G401.6 (cell line): ENCODE measurements around the gene APLF.
"Not testable (repeated sequence)": the region's sequence is repeated elsewhere in the genome, so short reads cannot be mapped to it uniquely, and the experiment has no call there.

Experiments
- FAIRE-seq: peaks from 2 replicates; lab custom pipeline; 2012; peaks lifted over from hg19 to GRCh38; lab: Jason Lieb, UNC

Gene APLF

GRCh38 chr2:68476454-68476853 lies 9.1 kb downstream of the APLF start:
- FAIRE-seq = no peak

- no peak for FAIRE-seq
Observed at GRCh38 chr2:68478688-68479087, 11.3 kb downstream of the APLF start.

DNA sequence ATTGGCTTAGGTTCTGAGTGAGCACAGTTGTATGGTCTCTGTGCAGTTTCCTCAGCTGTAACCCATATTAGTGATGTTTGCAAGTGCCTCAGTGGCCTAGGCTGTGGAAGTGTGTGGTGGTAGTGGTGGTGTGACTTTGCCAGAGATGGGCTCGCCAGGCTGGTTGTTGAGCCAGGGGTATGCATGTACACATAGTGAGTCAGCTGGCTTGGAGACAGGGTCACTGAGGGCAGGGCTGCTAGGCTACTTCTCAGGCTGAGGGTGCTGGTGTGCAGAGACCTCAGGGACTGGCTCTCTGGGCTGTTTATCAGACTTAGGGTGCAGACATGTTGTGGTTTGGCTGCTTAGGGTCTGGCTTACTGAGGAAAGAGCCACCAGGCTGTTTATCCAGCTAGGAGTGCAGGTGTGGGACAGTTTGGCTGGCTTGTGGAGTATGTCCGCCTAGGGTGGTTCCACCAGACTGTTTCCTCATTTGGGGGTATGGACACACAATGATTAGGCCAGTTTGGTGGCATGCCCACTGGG lies 15.0 kb downstream of the APLF start:
- no peak for FAIRE-seq

GRCh38 chr2:68483011-68483410 lies 15.6 kb downstream of the APLF start:
- no peak for FAIRE-seq

GRCh38 chr2:68487773-68488355 lies 20.5 kb downstream of the APLF start:
- FAIRE-seq = peak; percentile 88

GRCh38 chr2:68488605-68489004 lies 21.2 kb downstream of the APLF start:
- not testable (repeated sequence) for FAIRE-seq

DNA sequence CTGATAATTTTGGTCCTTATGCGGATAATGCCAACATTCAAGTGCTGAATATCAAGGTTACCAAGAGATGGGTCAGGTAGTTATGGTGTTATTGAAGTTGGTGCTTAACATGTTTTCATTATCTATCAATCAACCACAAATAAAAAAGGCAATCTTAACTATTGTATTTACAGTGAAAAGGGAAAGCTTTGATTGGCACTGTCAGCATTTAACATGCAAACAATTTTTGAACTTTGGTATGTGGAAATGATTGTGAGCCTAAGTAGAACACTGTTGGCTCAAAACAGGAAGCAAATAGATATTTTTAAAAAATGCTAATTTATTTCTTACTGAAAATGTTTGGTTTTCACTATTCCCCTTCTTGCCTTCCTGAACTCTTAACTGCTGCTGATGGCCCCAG lies 21.9 kb downstream of the APLF start:
- no peak for FAIRE-seq

- no peak for FAIRE-seq
Observed at GRCh38 chr2:68491582-68491981, 24.2 kb downstream of the APLF start.

GRCh38 chr2:68499133-68499532 lies 31.7 kb downstream of the APLF start:
- FAIRE-seq = no peak

DNA sequence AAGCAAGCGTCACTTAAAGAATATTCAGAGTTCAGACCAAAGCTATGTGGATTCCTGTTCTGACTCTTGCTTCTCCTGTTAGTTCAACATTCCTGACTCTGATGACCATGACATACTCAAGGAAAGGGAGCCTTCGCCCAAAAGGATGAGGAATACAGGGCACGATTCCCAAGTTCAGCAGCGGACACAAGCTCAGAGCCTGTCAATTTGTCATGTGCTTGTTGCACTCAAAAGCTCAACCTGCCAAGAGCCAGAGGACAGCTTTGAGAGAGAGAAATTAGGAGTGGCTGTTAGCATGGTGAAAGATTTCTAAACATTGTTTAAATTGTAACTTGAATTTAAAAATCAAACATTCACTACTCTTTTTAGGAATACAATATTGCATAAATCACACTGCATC lies 33.3 kb downstream of the APLF start:
- no peak for FAIRE-seq

GRCh38 chr2:68501768-68502167 lies 34.4 kb downstream of the APLF start:
- no peak for FAIRE-seq

GRCh38 chr2:68505603-68506159 lies 38.3 kb downstream of the APLF start:
- FAIRE-seq = no peak

DNA sequence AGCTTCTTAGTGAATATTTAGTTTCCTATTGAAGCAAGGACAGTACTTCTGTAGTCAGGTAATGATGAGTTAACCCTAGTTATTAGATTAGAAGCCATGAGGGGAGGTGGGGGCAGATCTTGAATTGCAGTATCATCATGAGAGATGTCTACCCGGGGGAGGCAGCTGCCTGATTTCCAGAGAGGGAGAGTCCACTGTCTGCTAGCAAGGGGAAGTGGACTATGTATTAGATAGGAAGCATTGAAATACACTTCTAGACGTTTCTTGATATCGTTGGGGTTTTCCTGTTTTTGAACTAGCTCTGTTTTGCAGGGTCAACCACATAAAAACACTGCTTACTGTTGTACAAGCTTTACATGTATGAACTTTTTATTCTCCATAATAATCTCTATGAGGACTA lies 38.8 kb downstream of the APLF start:
- no peak for FAIRE-seq

DNA sequence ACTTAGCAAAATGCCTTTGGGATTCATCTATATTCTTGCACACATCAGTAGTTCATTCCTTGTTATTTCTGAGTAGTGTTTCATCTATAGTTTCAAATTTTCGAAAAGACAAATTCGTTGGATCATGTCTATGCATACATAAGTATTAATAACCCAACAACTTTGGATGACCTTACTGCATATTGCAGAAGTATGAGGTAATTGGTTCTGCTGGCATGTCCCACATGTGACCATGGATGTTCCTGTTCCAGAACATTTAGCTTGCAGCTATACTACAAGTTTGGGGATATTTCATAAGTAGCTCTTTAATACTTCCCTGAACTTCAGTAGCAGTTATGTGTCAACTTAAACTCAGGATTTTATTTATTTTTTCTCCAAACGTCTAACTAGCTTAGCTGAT lies 44.9 kb downstream of the APLF start:
- no peak for FAIRE-seq

GRCh38 chr2:68512966-68513365 lies 45.6 kb downstream of the APLF start:
- no peak for FAIRE-seq

DNA sequence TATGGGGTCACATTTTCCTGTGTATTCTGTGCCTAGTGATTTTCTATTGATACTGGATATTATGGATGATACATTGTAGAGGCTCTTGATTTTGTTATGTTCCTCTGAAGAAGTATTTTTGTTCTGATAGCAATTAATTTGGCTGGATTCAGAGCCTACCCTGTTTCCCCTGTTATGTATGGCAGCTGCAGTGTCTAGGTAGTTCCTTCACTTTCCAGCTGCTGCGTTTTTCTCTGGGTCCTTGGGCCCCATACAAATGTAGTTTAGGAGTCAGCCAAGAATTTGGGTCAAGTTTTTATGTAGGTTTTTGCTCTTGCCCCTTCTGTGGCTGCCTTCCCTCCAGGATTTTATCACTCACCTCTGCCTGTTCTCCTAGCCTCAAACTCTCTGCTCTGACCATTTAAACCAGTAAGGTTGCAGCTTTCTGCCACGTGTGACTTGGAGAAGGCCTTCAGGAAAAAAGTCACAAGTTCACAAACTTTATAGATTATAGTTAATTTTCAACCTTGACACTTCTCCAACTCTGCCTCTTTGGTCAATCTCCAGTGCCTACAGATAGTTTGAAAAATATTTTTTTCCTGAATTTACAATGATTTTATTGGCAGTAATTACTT lies 47.0 kb downstream of the APLF start:
- no peak for FAIRE-seq

- no peak for FAIRE-seq
Observed at GRCh38 chr2:68516051-68516955, 48.9 kb downstream of the APLF start.

GRCh38 chr2:68519236-68519635 lies 51.9 kb downstream of the APLF start:
- no peak for FAIRE-seq

DNA sequence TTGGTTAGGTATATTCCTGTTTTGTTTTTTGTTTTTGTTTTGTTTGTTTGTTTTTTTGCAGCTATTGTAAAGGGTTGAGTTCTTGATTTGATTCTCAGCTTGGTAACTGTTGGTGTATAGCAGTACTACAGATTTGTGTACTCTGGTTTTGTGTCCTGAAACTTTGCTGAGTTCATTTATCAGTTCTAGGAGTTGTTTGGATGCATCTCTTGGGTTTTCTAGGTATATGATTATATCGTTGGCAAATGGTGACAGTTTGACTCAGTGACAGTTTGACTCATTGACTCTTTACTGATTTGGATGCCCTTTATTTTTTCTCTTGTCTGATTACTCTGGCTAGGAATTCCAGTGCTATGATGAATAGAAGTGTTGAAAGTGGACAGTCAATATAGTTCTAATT lies 53.7 kb downstream of the APLF start:
- FAIRE-seq = no peak

GRCh38 chr2:68526943-68527342 lies 59.6 kb downstream of the APLF start:
- FAIRE-seq = not testable (repeated sequence)

DNA sequence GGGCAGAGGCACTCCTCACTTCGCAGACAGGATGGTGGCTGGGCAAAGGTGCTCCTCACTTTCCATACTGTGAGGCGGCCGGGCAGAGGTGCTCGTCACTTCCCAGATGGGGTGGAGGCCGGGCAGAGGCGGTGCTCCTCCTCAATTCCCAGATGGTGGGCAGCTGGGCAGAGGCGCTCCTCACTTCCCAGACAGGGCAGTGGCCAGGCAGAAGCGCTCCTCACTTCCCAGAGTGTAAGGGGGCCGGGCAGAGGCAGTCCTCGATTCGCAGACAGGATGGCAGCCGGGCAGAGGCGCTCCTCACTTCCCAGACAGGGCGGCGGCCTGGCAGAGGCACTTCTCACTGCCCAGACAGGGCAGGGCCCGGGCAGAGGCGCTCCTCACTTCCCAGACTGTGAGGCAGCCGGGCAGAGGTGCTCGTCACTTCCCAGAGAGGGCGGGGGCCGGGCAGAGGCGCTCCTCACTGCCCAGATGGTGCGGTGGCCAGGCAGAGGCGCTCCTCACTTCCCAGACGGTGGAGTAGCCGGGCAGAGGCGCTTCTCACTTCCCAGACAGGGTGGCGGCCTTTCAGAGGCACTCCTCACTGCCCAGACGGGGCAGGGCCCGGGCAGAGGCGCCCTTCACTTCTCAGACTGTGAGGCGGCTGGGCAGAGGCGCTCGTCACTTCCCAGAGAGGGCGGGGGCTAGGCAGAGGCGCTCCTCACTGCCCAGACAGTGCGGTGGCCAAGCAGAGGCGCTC lies 60.1 kb downstream of the APLF start:
- FAIRE-seq = not testable (repeated sequence)

GRCh38 chr2:68529156-68529555 lies 61.8 kb downstream of the APLF start:
- not testable (repeated sequence) for FAIRE-seq
